ENCODE results near the gene AASS. TPM values are rescaled to one million over a fixed set of nuclear protein-coding genes. Genes with fewer than 3 reads are reported as not detected.

Gene AASS
- total RNA-seq, 1 donor from 2014 or later = 35.6 TPM

GRCh38 chr7:122070062-122070461, 74.0 kb downstream of the AASS start:
- H3K27me3 ChIP-seq = no peaks in the 10 kb centered on the region
- H3K36me3 ChIP-seq = no peaks in the 10 kb centered on the region
- no peaks in the 10 kb centered on the region for H3K9me3 ChIP-seq
- no peak for TF ChIP-seq CTCF (IDR thresholded peaks at IDR 0.05)
- no peak overlapping the region for H3K27ac ChIP-seq
- DNase-seq (no peak), ATAC-seq (no peak)
- H3K4me1 ChIP-seq = no peaks in the 10 kb centered on the region
- intact Hi-C loops (cut with DNase I) = no loop called here
- no peak overlapping the region for H3K4me3 ChIP-seq

- TF ChIP-seq CTCF (IDR thresholded peaks at IDR 0.05) = no peak
- H3K4me1 ChIP-seq = no peaks in the 10 kb centered on the region
- H3K36me3 ChIP-seq = no peaks in the 10 kb centered on the region
- no peak for DNase-seq
- intact Hi-C loops (cut with DNase I) = no loop called here
- no peaks in the 10 kb centered on the region for H3K27me3 ChIP-seq
- no peak for ATAC-seq
- H3K27ac ChIP-seq = no peak overlapping the region
- no peak overlapping the region for H3K4me3 ChIP-seq
- no peaks in the 10 kb centered on the region for H3K9me3 ChIP-seq
Observed at GRCh38 chr7:122068999-122069398, 75.0 kb downstream of the AASS start.

DNA sequence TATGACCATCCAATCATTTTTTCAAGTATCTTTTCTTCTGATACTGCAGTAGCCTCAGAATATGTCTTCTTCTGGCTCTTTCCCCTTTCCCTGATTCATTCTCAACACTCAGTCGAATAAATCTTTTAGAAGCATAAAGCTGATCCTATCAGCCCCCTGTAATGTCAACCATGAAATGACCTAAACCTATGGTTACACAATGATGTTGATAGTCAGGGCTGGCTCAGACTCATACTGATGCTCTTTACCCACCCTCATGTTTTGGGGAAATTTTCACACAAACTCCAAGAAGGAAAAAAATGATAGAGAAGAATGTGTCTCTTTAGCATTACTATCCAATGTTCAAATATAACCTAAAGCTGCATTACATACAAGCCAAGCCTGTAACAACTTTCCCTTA, 76.0 kb downstream of the AASS start:
- intact Hi-C loops (cut with DNase I) = no loop called here
- Histone ChIP-seq H3K27me3 (no peaks in the 10 kb centered on the region), H3K4me3 (no peak overlapping the region), H3K36me3 (no peaks in the 10 kb centered on the region), H3K27ac (no peak overlapping the region), H3K9me3 (no peaks in the 10 kb centered on the region), H3K4me1 (no peaks in the 10 kb centered on the region)
- DNase-seq (no peak), ATAC-seq (no peak)
- no peak for TF ChIP-seq CTCF (IDR thresholded peaks at IDR 0.05)

GRCh38 chr7:122067077-122067476, 77.0 kb downstream of the AASS start:
- no peaks in the 10 kb centered on the region for H3K9me3 ChIP-seq
- H3K27me3 ChIP-seq = no peaks in the 10 kb centered on the region
- no peak for TF ChIP-seq CTCF (IDR thresholded peaks at IDR 0.05)
- intact Hi-C loops (cut with DNase I) = no loop called here
- H3K36me3 ChIP-seq = no peaks in the 10 kb centered on the region
- H3K27ac ChIP-seq = no peak overlapping the region
- H3K4me3 ChIP-seq = no peak overlapping the region
- ATAC-seq (no peak), DNase-seq (no peak)
- no peaks in the 10 kb centered on the region for H3K4me1 ChIP-seq

GRCh38 chr7:122064971-122065370, 79.1 kb downstream of the AASS start:
- H3K27ac ChIP-seq = no peak overlapping the region
- no peaks in the 10 kb centered on the region for H3K4me1 ChIP-seq
- intact Hi-C loops (cut with DNase I) = no loop called here
- no peak overlapping the region for H3K4me3 ChIP-seq
- ATAC-seq (no peak), DNase-seq (no peak)
- H3K9me3 ChIP-seq = no peaks in the 10 kb centered on the region
- H3K36me3 ChIP-seq = no peaks in the 10 kb centered on the region
- no peaks in the 10 kb centered on the region for H3K27me3 ChIP-seq
- no peak for TF ChIP-seq CTCF (IDR thresholded peaks at IDR 0.05)

- no peak for TF ChIP-seq CTCF (IDR thresholded peaks at IDR 0.05)
- no peaks in the 10 kb centered on the region for H3K36me3 ChIP-seq
- intact Hi-C loops (cut with DNase I) = no loop called here
- H3K4me1 ChIP-seq = no peaks in the 10 kb centered on the region
- no peaks in the 10 kb centered on the region for H3K27me3 ChIP-seq
- no peak overlapping the region for H3K4me3 ChIP-seq
- H3K9me3 ChIP-seq = no peaks in the 10 kb centered on the region
- no peak for DNase-seq
- no peak for ATAC-seq
- H3K27ac ChIP-seq = no peak overlapping the region
Observed at GRCh38 chr7:122063146-122063545, 80.9 kb downstream of the AASS start.

Data from upper lobe of right lung (tissue), 1 donor.